ENCODE data around the gene ARHGDIG. TPM values are rescaled to one million over a fixed set of nuclear protein-coding genes. Genes with fewer than 3 reads are reported as not detected.

Gene ARHGDIG
- total and polyA plus RNA-seq, 2 experiments from 2014 or later = 0.78 to 1.0 TPM

DNA sequence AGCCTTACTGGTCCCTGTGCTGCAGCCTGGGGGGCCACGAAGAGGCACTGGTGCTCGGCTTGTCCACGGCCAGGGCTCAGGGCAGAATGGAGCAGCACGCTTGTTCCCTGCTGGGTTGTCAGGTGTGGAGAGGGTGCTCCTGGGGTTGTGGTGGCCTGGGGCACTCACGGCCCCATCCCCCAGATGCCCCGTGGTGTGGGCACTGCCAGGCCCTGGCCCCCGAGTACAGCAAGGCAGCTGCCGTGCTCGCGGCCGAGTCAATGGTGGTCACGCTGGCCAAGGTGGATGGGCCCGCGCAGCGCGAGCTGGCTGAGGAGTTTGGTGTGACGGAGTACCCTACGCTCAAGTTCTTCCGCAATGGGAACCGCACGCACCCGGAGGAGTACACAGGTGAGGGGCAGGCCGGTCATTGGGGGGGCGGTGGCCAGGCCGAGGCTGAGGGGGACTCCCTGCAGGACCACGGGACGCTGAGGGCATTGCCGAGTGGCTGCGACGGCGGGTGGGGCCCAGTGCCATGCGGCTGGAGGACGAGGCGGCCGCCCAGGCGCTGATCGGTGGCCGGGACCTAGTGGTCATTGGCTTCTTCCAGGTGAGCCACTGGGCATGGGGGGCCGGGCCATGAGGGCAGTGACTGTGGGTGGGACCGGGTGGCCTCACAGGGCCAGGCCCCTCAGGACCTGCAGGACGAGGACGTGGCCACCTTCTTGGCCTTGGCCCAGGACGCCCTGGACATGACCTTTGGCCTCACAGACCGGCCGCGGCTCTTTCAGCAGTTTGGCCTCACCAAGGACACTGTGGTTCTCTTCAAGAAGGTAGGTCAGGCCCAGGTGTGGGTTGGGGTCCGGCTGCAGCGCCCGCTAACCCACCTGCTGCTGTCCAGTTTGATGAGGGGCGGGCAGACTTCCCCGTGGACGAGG lies 4.1 kb downstream of the ARHGDIG start:
- H2AFZ ChIP-seq = no peak overlapping the region
- Mint-ChIP-seq H3K4me1 (no peaks in the 10 kb centered on the region), H3K4me3 (no peak overlapping the region), H3K9me3 (no peaks in the 10 kb centered on the region), H3K27ac (no peak overlapping the region), H3K27me3 (ENCODE audit: insufficient read depth, low read depth, poor library complexity) (peaks cover 13% of the 10 kb centered on the region), H3K36me3 (ENCODE audit: low read depth) (peaks cover 8% of the 10 kb centered on the region)
- H3K79me2 ChIP-seq (replicated peaks; ENCODE audit: insufficient read depth) = no peaks in the 10 kb centered on the region
- H3K36me3 ChIP-seq (ENCODE audit: insufficient read depth) = no peaks in the 10 kb centered on the region
- no peak for ATAC-seq
- H3K4me3 ChIP-seq = no peak overlapping the region
- no peaks in the 10 kb centered on the region for H3K9me2 ChIP-seq (ENCODE audit: insufficient read depth)
- peaks cover 18% of the 10 kb centered on the region for H3K27me3 ChIP-seq (ENCODE audit: insufficient read depth)
- no peaks in the 10 kb centered on the region for H4K20me1 ChIP-seq (replicated peaks; ENCODE audit: insufficient read depth)
- no peak for TF ChIP-seq NANOG (IDR thresholded peaks at IDR 0.05; ENCODE audit: borderline replicate concordance)
- TF ChIP-seq, protein P1, sequence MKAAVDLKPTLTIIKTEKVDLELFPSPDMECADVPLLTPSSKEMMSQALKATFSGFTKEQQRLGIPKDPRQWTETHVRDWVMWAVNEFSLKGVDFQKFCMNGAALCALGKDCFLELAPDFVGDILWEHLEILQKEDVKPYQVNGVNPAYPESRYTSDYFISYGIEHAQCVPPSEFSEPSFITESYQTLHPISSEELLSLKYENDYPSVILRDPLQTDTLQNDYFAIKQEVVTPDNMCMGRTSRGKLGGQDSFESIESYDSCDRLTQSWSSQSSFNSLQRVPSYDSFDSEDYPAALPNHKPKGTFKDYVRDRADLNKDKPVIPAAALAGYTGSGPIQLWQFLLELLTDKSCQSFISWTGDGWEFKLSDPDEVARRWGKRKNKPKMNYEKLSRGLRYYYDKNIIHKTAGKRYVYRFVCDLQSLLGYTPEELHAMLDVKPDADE (IDR thresholded peaks at IDR 0.05) = no peak
- TF ChIP-seq STAT1 (IDR thresholded peaks at IDR 0.05; ENCODE audit: unreplicated experiment) = no peak
- TF ChIP-seq POLR2AphosphoS5 (IDR thresholded peaks at IDR 0.05; ENCODE audit: low read depth) = no peak
- TF ChIP-seq REST (IDR thresholded peaks at IDR 0.05; ENCODE audit: unreplicated experiment) = no peak
- TF ChIP-seq CTCF (conservative IDR thresholded peaks at IDR 0.05; ENCODE audit: low read depth in 2 of 2) = no peak
- no peak for TF ChIP-seq EZH2phosphoT487 (IDR thresholded peaks at IDR 0.05; ENCODE audit: unreplicated experiment)
- TF ChIP-seq JUNB (IDR thresholded peaks at IDR 0.05; ENCODE audit: unreplicated experiment) = no peak
- H3F3A ChIP-seq (replicated peaks; ENCODE audit: low read depth) = 0 out of 2 replicates have a peak, but pooled peaks cover under 1% of the 10 kb centered on the region
- no peak overlapping the region for H3K27ac ChIP-seq (ENCODE audit: low read depth)
- H3K4me2 ChIP-seq = no peak overlapping the region
- no peak for DNase-seq (ENCODE audit: low spot score)
- H3K4me1 ChIP-seq (ENCODE audit: insufficient read depth) = no peaks in the 10 kb centered on the region

Data from GM23338 (cell line).